Kidney (tissue), 14 donors: ENCODE measurements around the gene RNF126. TPM values are rescaled to one million over a fixed set of nuclear protein-coding genes. Genes with fewer than 3 reads are reported as not detected.

Source experiments
- DNase-seq, 5 donors: peaks; one replicate each; pipeline ENCODE4 v3.0.0-alpha.2; 2013 to 2020
- FAIRE-seq: peaks from 2 replicates; lab custom pipeline; 2012; peaks lifted over from hg19 to GRCh38; lab: Jason Lieb, UNC
- H3K27ac ChIP-seq, 2 donors: one replicate each; pipeline ENCODE4 v1.7.0; 2013; ENCODE audit warnings: low read depth in 2 of 2, low read length in 2 of 2, inconsistent platforms in 1 of 2
- H3K27me3 ChIP-seq: one replicate; pipeline ENCODE4 v1.7.1; 2013; ENCODE audit warnings: low read length, inconsistent platforms; ENCODE audit not compliant: control insufficient read depth, insufficient read depth
- H3K36me3 ChIP-seq, 3 donors: one replicate each; pipeline versions ENCODE4 v1.7.0 to v1.7.1; 2013; ENCODE audit warnings: low read length in 3 of 3, control low read depth in 1 of 3, inconsistent platforms in 1 of 3; ENCODE audit not compliant: insufficient read depth in 3 of 3, control insufficient read depth in 2 of 3
- H3K4me1 ChIP-seq, 3 donors: one replicate each; pipeline versions ENCODE4 v1.7.0 to v1.7.1; 2013; ENCODE audit warnings: low read length in 3 of 3, inconsistent platforms in 1 of 3, low read depth in 1 of 3; ENCODE audit not compliant: control insufficient read depth in 2 of 3, insufficient read depth in 2 of 3
- H3K4me3 ChIP-seq, 3 donors: one replicate each; pipeline versions ENCODE4 v1.7.0 to v1.8.1; 2013; ENCODE audit warnings: low read length in 3 of 3, control low read depth in 1 of 3, inconsistent platforms in 1 of 3
- H3K9ac ChIP-seq, 3 donors: one replicate each; pipeline versions ENCODE4 v1.7.0 to v1.7.1; 2013; ENCODE audit warnings: low read length in 3 of 3, control low read depth in 1 of 3, inconsistent platforms in 1 of 3
- H3K9me3 ChIP-seq, 3 donors: one replicate each; pipeline versions ENCODE4 v1.7.0 to v1.7.1; 2013; ENCODE audit warnings: low read length in 3 of 3, control low read depth in 1 of 3, inconsistent platforms in 1 of 3; ENCODE audit not compliant: control insufficient read depth in 2 of 3, insufficient read depth in 1 of 3
- CTCF ChIP-seq: IDR thresholded peaks from 3 replicates; pipeline ENCODE4 v1.5.1; 2012; ENCODE audit warnings: mild to moderate bottlenecking, moderate library complexity, borderline replicate concordance; ENCODE audit not compliant: insufficient read depth; ENCODE audit errors: extremely low read depth
- intact Hi-C: fragments of 100-400 bp; cut with DNase I; formaldehyde crosslinking; loops from one replicate; pipeline ENCODE4 v1.11.1; 2022
- polyA plus RNA-seq: library from polyadenylated mRNA; stranded (reverse); fragments of 350-450 nt; fragmentation: Illumina TruSeq; extraction: RNeasy Lipid Tissue Mini Kit (QIAGEN cat#74804); gene quantifications from one replicate; pipeline ENCODE4 v1.2.3, GENCODE V29; 2014; ENCODE audit warnings: low read depth, low replicate concordance; ENCODE audit not compliant: insufficient read depth
- total RNA-seq: library from RNA; stranded (reverse); fragmentation: NEBNext Ultra II Directional; extraction: Animal tissue kit (Norgen Biotek cat#: 25700); gene quantifications from one replicate; pipeline ENCODE4 v1.2.1, GENCODE V29; 2021
- donor health status: control.
- donor health status: control.
- donor health status: control.
- donor health status: control.
- donor health status: control.
- donor health status: DM: yes; HTN: yes; CAD: no.
- donor health status: Normal renal cell carcinoma (clear cell type).

Gene RNF126
- total and polyA plus RNA-seq, 2 donors from 2014 or later = 33.3 to 38.0 TPM

GRCh38 chr19:686589-687297 lies 23.7 kb upstream of the RNF126 start:
- H3K27me3 ChIP-seq = no peaks in the 10 kb centered on the region
- no peaks in the 10 kb centered on the region for H3K4me1 ChIP-seq
- FAIRE-seq (no peak), DNase-seq (peak in 2 of 5 donors; percentile 41 to 64)
- H3K9me3 ChIP-seq = no peaks in the 10 kb centered on the region
- H3K4me3 ChIP-seq = no peak overlapping the region
- H3K27ac ChIP-seq = no peak overlapping the region
- intact Hi-C loops = no loop called here
- TF ChIP-seq CTCF = no peak
- H3K36me3 ChIP-seq = no peaks in the 10 kb centered on the region
- no peak overlapping the region for H3K9ac ChIP-seq

DNA sequence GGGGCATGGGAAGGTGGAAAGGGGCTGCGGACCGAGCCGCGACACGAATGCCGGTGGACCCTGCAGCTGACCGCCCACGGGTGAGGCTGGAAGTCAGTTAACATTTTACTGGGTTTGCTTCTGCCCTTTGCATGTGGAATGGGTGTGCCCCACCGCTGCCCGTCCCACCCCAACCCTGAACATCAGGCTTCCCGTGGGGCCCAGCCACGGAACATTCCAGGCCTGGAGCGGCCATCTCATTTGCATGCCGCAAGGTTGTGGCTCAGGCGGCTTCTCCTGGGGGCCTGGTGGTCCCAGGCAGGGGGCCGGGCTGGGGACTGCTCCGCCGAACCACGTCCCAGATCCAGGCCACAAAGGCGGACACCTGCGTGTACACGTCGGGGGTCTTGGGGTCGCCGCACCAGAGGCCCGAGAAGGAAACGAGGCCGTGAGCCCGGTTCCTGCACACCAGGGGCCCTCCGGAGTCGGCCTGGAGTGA lies 22.5 kb upstream of the RNF126 start:
- Histone ChIP-seq H3K4me1 (no peaks in the 10 kb centered on the region), H3K9me3 (no peaks in the 10 kb centered on the region), H3K36me3 (no peaks in the 10 kb centered on the region), H3K27ac (no peak overlapping the region), H3K4me3 (no peak overlapping the region), H3K27me3 (no peaks in the 10 kb centered on the region), H3K9ac (no peak overlapping the region)
- intact Hi-C loops = no loop called here
- no peak for TF ChIP-seq CTCF
- peak in 2 of 5 donors; percentile 52 to 69 for DNase-seq
- FAIRE-seq = no peak

- Histone ChIP-seq H3K27me3 (no peaks in the 10 kb centered on the region), H3K27ac (no peak overlapping the region), H3K4me3 (no peak overlapping the region), H3K36me3 (no peaks in the 10 kb centered on the region), H3K9me3 (no peaks in the 10 kb centered on the region), H3K4me1 (peaks cover 0 to 4% (median 0%) of the 10 kb centered on the region in 3 donors), H3K9ac (no peak overlapping the region)
- DNase-seq (peak in 2 of 5 donors; percentile 65 to 83), FAIRE-seq (no peak)
- TF ChIP-seq CTCF = no peak
- intact Hi-C loops = no loop called here
Measured at GRCh38 chr19:682678-683320, 19.8 kb upstream of the RNF126 start.
